Testis (tissue), 2 donors: ENCODE results near the gene HSD17B12.

ENCODE experiments used
- POLR2A ChIP-seq: fragments of 450-650 bp; IDR thresholded peaks from one replicate; pipeline ENCODE4 v1.6.1; 2017; ENCODE audit warnings: antibody characterized with exemption, mild to moderate bottlenecking, moderate library complexity
- TF ChIP-seq, protein P1 (sequence below), 3 experiments: fragments of 450-650 bp in 2 of 3; fragments of 200-600 bp in 1 of 3; sonication (generic) in 1 of 3; IDR thresholded peaks; one replicate each; pipeline ENCODE4 v1.5.1; 2016 to 2019; ENCODE audit warnings: antibody characterized with exemption in 3 of 3, mild to moderate bottlenecking in 2 of 3, moderate library complexity in 1 of 3

DNA sequence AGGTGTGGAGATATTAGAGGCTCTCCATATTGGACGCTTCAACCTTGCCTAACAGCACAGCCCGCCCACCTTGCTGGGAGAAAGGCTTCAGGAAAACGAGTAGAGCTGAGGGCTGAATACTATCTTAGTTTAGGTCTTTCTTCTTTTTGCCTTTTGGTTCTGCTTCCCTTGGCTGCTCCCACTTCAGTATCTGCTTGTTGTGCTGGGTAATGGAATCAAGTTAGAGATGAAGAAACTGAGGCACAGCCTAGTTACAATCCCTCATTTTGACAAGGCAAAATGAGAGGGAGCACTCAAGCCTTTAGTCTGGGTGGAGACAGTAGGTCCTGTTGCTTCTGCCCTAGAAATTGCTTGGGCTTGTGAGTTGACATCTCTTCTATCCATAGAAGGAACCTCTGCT, 41.3 kb upstream of the HSD17B12 start:
- TF ChIP-seq, protein P1, sequence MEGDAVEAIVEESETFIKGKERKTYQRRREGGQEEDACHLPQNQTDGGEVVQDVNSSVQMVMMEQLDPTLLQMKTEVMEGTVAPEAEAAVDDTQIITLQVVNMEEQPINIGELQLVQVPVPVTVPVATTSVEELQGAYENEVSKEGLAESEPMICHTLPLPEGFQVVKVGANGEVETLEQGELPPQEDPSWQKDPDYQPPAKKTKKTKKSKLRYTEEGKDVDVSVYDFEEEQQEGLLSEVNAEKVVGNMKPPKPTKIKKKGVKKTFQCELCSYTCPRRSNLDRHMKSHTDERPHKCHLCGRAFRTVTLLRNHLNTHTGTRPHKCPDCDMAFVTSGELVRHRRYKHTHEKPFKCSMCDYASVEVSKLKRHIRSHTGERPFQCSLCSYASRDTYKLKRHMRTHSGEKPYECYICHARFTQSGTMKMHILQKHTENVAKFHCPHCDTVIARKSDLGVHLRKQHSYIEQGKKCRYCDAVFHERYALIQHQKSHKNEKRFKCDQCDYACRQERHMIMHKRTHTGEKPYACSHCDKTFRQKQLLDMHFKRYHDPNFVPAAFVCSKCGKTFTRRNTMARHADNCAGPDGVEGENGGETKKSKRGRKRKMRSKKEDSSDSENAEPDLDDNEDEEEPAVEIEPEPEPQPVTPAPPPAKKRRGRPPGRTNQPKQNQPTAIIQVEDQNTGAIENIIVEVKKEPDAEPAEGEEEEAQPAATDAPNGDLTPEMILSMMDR (IDR thresholded peaks at IDR 0.05), result no peak
- no peak for TF ChIP-seq POLR2A
